ENCODE data around the gene SMG6. TPM values are rescaled to one million over a fixed set of nuclear protein-coding genes. Genes with fewer than 3 reads are reported as not detected.
"Not testable (repeated sequence)": the region's sequence is repeated elsewhere in the genome, so short reads cannot be mapped to it uniquely, and the experiment has no call there.

SMG6 gene
- total and polyA plus RNA-seq, 2 of the 13 experiments (the other 11 are each of a cell fraction or from before 2014, with no cell fraction given), result 4.6 to 14.6 TPM

DNA sequence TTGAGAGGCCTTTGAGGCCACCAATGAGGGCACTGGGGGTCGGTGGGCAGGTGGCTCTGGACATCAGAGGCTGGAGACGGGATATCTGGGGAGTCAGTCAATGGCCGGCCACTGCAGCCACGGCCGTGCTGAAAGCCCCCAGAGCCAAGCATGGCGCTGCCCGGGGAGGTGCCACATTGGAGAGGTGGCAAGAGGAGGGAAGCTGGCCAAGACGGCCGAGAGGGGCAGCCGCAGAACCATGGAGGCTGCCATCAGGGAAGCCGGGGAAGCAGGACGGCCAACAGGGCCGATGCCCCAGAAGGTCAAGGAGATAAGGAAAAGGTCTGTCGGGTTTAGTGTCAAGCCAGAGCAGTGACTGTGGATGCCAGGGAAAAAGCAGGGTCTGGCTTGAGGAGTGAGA is 288.3 kb downstream of the SMG6 start:
- H3K27me3 ChIP-seq (ENCODE audit: control insufficient read depth in 1 of 2, insufficient read depth in 2 of 2, low read length in 2 of 2), result peaks cover 7 to 33% of the 10 kb centered on the region in 2 experiments; a peak in 4 of 5 replicates
- no peak overlapping the region for H3K27ac ChIP-seq (ENCODE audit: extremely low read length, insufficient read depth, low read length)
- H2AFZ ChIP-seq (ENCODE audit: low read length), result no peak overlapping the region
- H3K36me3 ChIP-seq (replicated peaks in 1 of 2; ENCODE audit: control insufficient read depth in 1 of 2, insufficient read depth in 2 of 2, low read length in 2 of 2), result no peaks in the 10 kb centered on the region
- intact Hi-C loops (cut with micrococcal nuclease; ENCODE audit: unreplicated experiment), result no loop called here
- BruUV-seq (replicated peaks), result no TSS peak
- H4K20me1 ChIP-seq (ENCODE audit: insufficient read depth, low read length), result no peaks in the 10 kb centered on the region
- FAIRE-seq, result no peak
- no peaks in the 10 kb centered on the region for H3K79me2 ChIP-seq (ENCODE audit: insufficient read depth, low read length)
- no peak for ATAC-seq
- H3K4me1 ChIP-seq (ENCODE audit: insufficient read depth, low read length), result no peaks in the 10 kb centered on the region
- CTCF ChIA-PET (ENCODE audit: low intra/inter-chr PET ratio, low total read pairs), result no interaction called here
- 59% methylated on average over 12 of the region's 14 CpGs for WGBS (ENCODE audit: low lambda C conversion rate)
- POLR2A ChIA-PET, result no interaction called here
- H3K4me3 ChIP-seq (replicated peaks in 1 of 3; ENCODE audit: insufficient read depth in 1 of 3, low read depth in 2 of 3, low read length in 3 of 3), result no peak overlapping the region
- no peak overlapping the region for H3K9ac ChIP-seq (ENCODE audit: insufficient read depth, low read depth, low read length)
- TF ChIP-seq ZNF629 (CRISPR knock-in tag; conservative IDR thresholded peaks at IDR 0.05) (no peak), ZNF263 (CRISPR knock-in tag; IDR thresholded peaks at IDR 0.05) (no peak), ZNF678 (CRISPR knock-in tag; IDR thresholded peaks at IDR 0.05) (no peak), HNRNPL (IDR thresholded peaks at IDR 0.05; ENCODE audit: low read depth, low read length) (0 out of 2 replicates have a peak, but pooled peaks have one; percentile 33), MLXIP (CRISPR knock-in tag; IDR thresholded peaks at IDR 0.05; ENCODE audit: borderline replicate concordance) (no peak)
- no peaks in the 10 kb centered on the region for H3K9me3 ChIP-seq (ENCODE audit: low read length)
- no peak for DNase-seq (ENCODE audit: low spot score)
- H3K4me2 ChIP-seq (ENCODE audit: low read depth, low read length), result no peak overlapping the region
- in situ Hi-C loops (cut with HindIII; ENCODE audit: extremely low pct_ligation_motif_present, low pct_unique_long_range_greater_than_20kb), result no loop called here

GRCh38 chr17:2013994-2014317 is 289.6 kb downstream of the SMG6 start:
- FAIRE-seq (no peak), ATAC-seq (no peak), DNase-seq (ENCODE audit: low spot score) (no peak)
- Histone ChIP-seq H3K4me3 (replicated peaks in 1 of 3; ENCODE audit: insufficient read depth in 1 of 3, low read depth in 2 of 3, low read length in 3 of 3) (no peak overlapping the region), H3K79me2 (ENCODE audit: insufficient read depth, low read length) (no peaks in the 10 kb centered on the region), H4K20me1 (ENCODE audit: insufficient read depth, low read length) (no peaks in the 10 kb centered on the region), H3K36me3 (replicated peaks in 1 of 2; ENCODE audit: control insufficient read depth in 1 of 2, insufficient read depth in 2 of 2, low read length in 2 of 2) (no peaks in the 10 kb centered on the region), H3K27me3 (ENCODE audit: control insufficient read depth in 1 of 2, insufficient read depth in 2 of 2, low read length in 2 of 2) (peaks cover 7 to 19% of the 10 kb centered on the region in 2 experiments; a peak in 3 of 5 replicates), H3K9me3 (ENCODE audit: low read length) (no peaks in the 10 kb centered on the region), H3K4me1 (ENCODE audit: insufficient read depth, low read length) (no peaks in the 10 kb centered on the region), H3K9ac (ENCODE audit: insufficient read depth, low read depth, low read length) (no peak overlapping the region), H3K4me2 (ENCODE audit: low read depth, low read length) (no peak overlapping the region), H2AFZ (ENCODE audit: low read length) (no peak overlapping the region), H3K27ac (ENCODE audit: extremely low read length, insufficient read depth, low read length) (no peak overlapping the region)
- TF ChIP-seq ZNF335 (CRISPR knock-in tag; IDR thresholded peaks at IDR 0.05), result no peak
- TF ChIP-seq TSC22D2 (CRISPR knock-in tag; IDR thresholded peaks at IDR 0.05; ENCODE audit: borderline replicate concordance), result no peak
- no peak for TF ChIP-seq MXD4 (CRISPR knock-in tag; IDR thresholded peaks at IDR 0.05)
- no peak for TF ChIP-seq MLLT10 (CRISPR knock-in tag; IDR thresholded peaks at IDR 0.05)
- no peak for TF ChIP-seq ZFP36L1 (CRISPR knock-in tag; IDR thresholded peaks at IDR 0.05)
- in situ Hi-C loops (cut with HindIII; ENCODE audit: extremely low pct_ligation_motif_present, low pct_unique_long_range_greater_than_20kb) (no loop called here), intact Hi-C loops (cut with micrococcal nuclease; ENCODE audit: unreplicated experiment) (no loop called here)
- POLR2A ChIA-PET, result interaction anchor here (1.3 to 1.8 kb wide), 2 partner anchors 9 to 14 kb away, joined by 3 to 4 read pairs; no protein-coding TSS in a partner anchor
- CTCF ChIA-PET (ENCODE audit: low intra/inter-chr PET ratio, low total read pairs), result no interaction called here
- no TSS peak for BruUV-seq (replicated peaks)
- 80% methylated on average over 1 of the region's 1 CpG for WGBS (ENCODE audit: low lambda C conversion rate)

DNA sequence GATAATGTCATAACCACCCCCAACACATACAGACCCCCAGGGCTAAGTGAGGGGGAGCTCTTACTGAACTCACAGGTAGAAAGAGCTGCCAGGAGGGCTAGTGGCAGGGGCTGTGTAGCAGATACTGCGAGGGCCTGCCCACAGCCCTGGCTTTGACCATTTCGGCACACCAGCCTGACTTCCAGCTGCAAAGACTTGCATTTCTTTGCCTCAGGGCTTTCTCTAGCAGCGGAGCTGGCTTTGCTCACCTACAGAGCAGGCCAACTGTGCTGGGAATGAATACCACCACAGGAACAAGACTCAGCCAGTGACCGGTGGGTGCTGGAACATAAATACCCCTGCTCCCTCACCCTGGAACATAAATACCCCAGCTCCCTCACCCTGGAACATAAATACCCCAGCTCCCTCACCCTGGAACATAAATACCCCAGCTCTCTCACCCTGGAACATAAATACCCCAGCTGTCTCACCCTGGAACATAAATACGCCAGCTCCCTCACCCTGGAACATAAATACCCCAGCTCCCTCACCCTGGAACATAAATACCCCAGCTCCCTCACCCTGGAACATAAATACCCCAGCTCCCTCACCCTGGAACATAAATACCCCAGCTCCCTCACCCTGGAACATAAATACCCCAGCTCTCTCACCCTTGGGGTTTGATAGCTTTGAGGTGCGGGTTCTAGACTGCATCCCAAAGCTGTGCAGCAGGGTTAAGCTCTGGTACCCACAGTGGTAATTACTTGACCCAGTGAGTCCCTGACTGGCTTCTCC is 290.2 kb downstream of the SMG6 start:
- H2AFZ ChIP-seq (ENCODE audit: low read length); in situ Hi-C loops (cut with HindIII; ENCODE audit: extremely low pct_ligation_motif_present, low pct_unique_long_range_greater_than_20kb); CTCF ChIA-PET (ENCODE audit: low intra/inter-chr PET ratio, low total read pairs); DNase-seq (ENCODE audit: low spot score); ATAC-seq; H3K9ac ChIP-seq (ENCODE audit: insufficient read depth, low read depth, low read length); BruUV-seq (replicated peaks); intact Hi-C loops (cut with micrococcal nuclease; ENCODE audit: unreplicated experiment); FAIRE-seq; H3K4me3 ChIP-seq (replicated peaks in 1 of 3; ENCODE audit: insufficient read depth in 1 of 3, low read depth in 2 of 3, low read length in 3 of 3); H3K79me2 ChIP-seq (ENCODE audit: insufficient read depth, low read length); H4K20me1 ChIP-seq (ENCODE audit: insufficient read depth, low read length); H3K27ac ChIP-seq (ENCODE audit: extremely low read length, insufficient read depth, low read length); H3K4me2 ChIP-seq (ENCODE audit: low read depth, low read length); H3K9me3 ChIP-seq (ENCODE audit: low read length); H3K4me1 ChIP-seq (ENCODE audit: insufficient read depth, low read length); H3K36me3 ChIP-seq (replicated peaks in 1 of 2; ENCODE audit: control insufficient read depth in 1 of 2, insufficient read depth in 2 of 2, low read length in 2 of 2): not testable (repeated sequence)
- POLR2A ChIA-PET, result interaction anchor here (1.3 to 1.8 kb wide), 2 partner anchors 9 to 14 kb away, joined by 3 to 4 read pairs; no protein-coding TSS in a partner anchor
- 97% methylated on average over 4 of the region's 6 CpGs for WGBS (ENCODE audit: low lambda C conversion rate)
- H3K27me3 ChIP-seq (ENCODE audit: control insufficient read depth in 1 of 2, insufficient read depth in 2 of 2, low read length in 2 of 2), result peaks cover 5 to 14% of the 10 kb centered on the region in 2 experiments; a peak in 3 of 5 replicates

Measured in HepG2 (cell line).